Measurements from ENCODE around the gene COG7.
"Not testable (repeated sequence)": the region's sequence is repeated elsewhere in the genome, so short reads cannot be mapped to it uniquely, and the experiment has no call there.

The COG7 gene

GRCh38 chr16:23401139-23401538 lies 51.9 kb downstream of the COG7 start:
- DNase-seq, result no peak
- peaks cover 66% of the 10 kb centered on the region for H3K36me3 ChIP-seq (replicated peaks)
- in situ Hi-C loops (cut with HindIII; ENCODE audit: low pct_ligation_motif_present, low sequenced_read_pairs), result no loop called here
- H3K4me3 ChIP-seq (ENCODE audit: low read depth, low read length), result no peak overlapping the region
- no peaks in the 10 kb centered on the region for H3K27me3 ChIP-seq (replicated peaks)
- H3K27ac ChIP-seq, result no peak overlapping the region
- TF ChIP-seq, protein P1, sequence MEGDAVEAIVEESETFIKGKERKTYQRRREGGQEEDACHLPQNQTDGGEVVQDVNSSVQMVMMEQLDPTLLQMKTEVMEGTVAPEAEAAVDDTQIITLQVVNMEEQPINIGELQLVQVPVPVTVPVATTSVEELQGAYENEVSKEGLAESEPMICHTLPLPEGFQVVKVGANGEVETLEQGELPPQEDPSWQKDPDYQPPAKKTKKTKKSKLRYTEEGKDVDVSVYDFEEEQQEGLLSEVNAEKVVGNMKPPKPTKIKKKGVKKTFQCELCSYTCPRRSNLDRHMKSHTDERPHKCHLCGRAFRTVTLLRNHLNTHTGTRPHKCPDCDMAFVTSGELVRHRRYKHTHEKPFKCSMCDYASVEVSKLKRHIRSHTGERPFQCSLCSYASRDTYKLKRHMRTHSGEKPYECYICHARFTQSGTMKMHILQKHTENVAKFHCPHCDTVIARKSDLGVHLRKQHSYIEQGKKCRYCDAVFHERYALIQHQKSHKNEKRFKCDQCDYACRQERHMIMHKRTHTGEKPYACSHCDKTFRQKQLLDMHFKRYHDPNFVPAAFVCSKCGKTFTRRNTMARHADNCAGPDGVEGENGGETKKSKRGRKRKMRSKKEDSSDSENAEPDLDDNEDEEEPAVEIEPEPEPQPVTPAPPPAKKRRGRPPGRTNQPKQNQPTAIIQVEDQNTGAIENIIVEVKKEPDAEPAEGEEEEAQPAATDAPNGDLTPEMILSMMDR (IDR thresholded peaks at IDR 0.05; ENCODE audit: low read depth, low read length, missing control alignments), result no peak

DNA sequence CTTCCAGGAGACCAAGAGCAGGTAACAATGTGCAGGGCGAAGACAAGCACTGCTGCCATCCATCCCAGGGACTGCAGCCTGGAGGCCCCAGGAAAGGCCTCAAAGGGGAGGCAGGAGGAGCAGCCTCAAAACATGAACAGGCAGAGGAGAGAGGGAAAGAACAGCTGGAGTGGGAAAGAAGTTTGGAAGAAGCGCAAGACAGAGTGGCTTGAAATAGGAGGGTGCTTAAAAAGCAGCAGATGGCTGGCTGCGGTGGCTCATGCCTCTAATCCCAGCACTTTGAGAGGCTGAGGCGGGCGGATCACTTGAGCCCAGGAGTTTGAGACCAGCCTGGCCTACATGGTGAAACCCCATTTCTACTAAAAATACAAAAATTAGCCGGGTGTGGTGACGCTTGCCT lies 52.5 kb downstream of the COG7 start:
- DNase-seq; H3K27me3 ChIP-seq (replicated peaks); in situ Hi-C loops (cut with HindIII; ENCODE audit: low pct_ligation_motif_present, low sequenced_read_pairs); H3K4me3 ChIP-seq (ENCODE audit: low read depth, low read length); H3K27ac ChIP-seq: not testable (repeated sequence)
- peaks cover 65% of the 10 kb centered on the region for H3K36me3 ChIP-seq (replicated peaks)

GRCh38 chr16:23398987-23399805 lies 53.8 kb downstream of the COG7 start:
- TF ChIP-seq, protein P1 (IDR thresholded peaks at IDR 0.05; ENCODE audit: low read depth, low read length, missing control alignments), result no peak
- Histone ChIP-seq H3K4me3 (ENCODE audit: low read depth, low read length) (no peak overlapping the region), H3K27ac (no peak overlapping the region), H3K27me3 (replicated peaks) (no peaks in the 10 kb centered on the region), H3K36me3 (replicated peaks) (peaks cover 55% of the 10 kb centered on the region)
- in situ Hi-C loops (cut with HindIII; ENCODE audit: low pct_ligation_motif_present, low sequenced_read_pairs), result no loop called here
- DNase-seq, result no peak

GRCh38 chr16:23397464-23397863 lies 55.5 kb downstream of the COG7 start:
- in situ Hi-C loops (cut with HindIII; ENCODE audit: low pct_ligation_motif_present, low sequenced_read_pairs), result no loop called here
- Histone ChIP-seq H3K27me3 (replicated peaks) (no peaks in the 10 kb centered on the region), H3K27ac (no peak overlapping the region), H3K36me3 (replicated peaks) (peaks cover 48% of the 10 kb centered on the region), H3K4me3 (ENCODE audit: low read depth, low read length) (no peak overlapping the region)
- DNase-seq, result no peak
- TF ChIP-seq, protein P1 (IDR thresholded peaks at IDR 0.05; ENCODE audit: low read depth, low read length, missing control alignments), result no peak

- Histone ChIP-seq H3K27me3 (replicated peaks) (no peaks in the 10 kb centered on the region), H3K4me3 (ENCODE audit: low read depth, low read length) (no peak overlapping the region), H3K27ac (no peak overlapping the region), H3K36me3 (replicated peaks) (peaks cover 56% of the 10 kb centered on the region)
- DNase-seq, result no peak
- TF ChIP-seq, protein P1 (IDR thresholded peaks at IDR 0.05; ENCODE audit: low read depth, low read length, missing control alignments), result no peak
- in situ Hi-C loops (cut with HindIII; ENCODE audit: low pct_ligation_motif_present, low sequenced_read_pairs), result no loop called here
Measured at GRCh38 chr16:23395732-23396131, 57.3 kb downstream of the COG7 start.

DNA sequence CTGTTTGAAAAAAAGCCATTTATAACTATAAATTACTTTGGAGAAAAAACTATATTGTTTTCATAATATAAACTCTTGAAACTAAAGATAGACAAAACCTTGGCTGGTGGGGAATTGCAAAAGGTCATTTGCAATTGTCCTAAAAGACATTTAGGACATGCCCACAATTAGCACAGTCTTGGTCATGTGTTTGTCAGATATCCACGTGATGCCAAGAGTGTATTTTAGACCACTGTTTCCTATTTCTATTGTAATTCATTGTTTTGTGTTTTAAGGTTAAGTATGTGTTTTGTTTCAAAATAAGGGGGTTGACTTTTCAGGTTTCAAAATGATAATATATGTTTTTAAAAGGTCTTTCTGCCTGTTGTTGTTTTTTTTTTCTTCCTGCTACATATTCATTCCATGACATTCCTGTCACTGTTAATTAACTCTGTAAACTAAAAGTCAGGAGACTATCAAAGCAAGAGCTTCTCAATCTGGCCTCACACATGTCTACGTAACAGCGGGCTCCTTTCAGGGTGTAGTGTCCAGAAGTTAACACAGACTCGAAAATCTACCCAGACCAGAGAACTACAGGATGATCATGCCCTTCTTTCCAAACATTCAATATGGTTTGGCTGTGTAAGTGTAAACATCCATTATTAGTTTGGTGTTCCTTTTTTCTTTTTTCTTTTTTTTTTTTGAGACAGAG lies 58.7 kb downstream of the COG7 start:
- peaks cover 55% of the 10 kb centered on the region for H3K36me3 ChIP-seq (replicated peaks)
- H3K4me3 ChIP-seq (ENCODE audit: low read depth, low read length), result no peak overlapping the region
- H3K27me3 ChIP-seq (replicated peaks), result no peaks in the 10 kb centered on the region
- no peak overlapping the region for H3K27ac ChIP-seq
- TF ChIP-seq, protein P1 (IDR thresholded peaks at IDR 0.05; ENCODE audit: low read depth, low read length, missing control alignments), result no peak
- DNase-seq, result no peak
- in situ Hi-C loops (cut with HindIII; ENCODE audit: low pct_ligation_motif_present, low sequenced_read_pairs), result no loop called here

Measured in brain microvascular endothelial cell (primary cell).